ENCODE results near the gene COL5A2.

Gene COL5A2

DNA sequence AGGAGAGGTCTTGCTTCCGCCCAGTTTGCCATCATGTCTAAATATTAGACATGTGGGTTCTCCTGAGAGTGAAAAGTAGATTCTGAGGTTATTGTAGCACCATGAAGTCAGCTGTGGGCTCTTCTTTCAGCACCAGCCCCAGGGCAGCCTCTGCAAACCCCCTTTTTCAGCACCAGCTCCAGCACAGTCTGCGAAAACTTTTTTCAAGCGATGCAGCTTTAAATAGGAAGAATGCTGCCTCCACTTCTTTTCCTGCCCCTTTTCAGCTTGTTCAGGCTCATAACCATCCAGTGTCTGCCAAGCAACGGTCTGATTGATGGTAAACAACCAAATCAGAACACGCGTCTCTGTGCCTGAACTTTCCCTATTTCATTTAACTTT lies at the start of gene COL5A2:
Gene COL5A2, minus strand, starts transcription at position 192 of the 381 bp plus-strand sequence. Its CDS starts 157 bp downstream, at position 35.
- no peak for DNase-seq

DNA sequence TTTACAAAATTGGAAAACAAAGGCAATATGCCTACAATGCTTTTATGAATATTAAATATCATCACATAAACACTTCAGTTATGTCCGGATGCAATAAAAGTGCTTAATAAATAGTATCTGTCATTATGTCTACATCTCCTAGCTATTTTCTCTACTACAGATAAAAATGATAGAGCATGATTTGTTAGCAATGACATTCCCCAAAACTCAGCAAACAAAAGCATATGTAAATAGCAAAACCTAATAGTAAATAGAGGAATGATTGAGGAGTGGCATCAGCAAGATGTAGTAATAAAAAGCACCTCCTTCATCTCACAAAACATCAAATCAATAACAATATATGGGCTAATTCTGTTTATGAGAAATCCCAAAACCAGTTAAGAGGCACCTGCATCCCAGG lies 46.5 kb upstream of the COL5A2 start:
- no peak for DNase-seq

DNA sequence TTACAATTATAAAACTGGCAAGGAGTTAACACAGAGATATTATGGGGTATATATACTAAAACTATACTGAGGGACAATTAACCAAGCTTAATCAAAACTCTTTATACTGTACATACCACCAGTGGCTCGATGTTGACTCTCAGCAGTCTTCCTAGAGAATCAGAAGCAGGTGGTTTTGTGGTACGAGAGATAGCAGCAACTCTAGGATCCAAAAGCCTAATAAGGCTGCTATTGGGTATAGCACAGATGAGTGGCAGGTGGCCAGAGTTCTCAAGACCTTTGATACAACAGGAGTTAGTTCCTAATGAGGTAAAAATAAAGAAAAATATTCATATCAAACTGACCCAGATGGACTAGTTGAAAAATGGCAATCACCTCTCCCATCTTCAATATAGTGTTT lies 45.5 kb upstream of the COL5A2 start:
- DNase-seq: no peak

DNA sequence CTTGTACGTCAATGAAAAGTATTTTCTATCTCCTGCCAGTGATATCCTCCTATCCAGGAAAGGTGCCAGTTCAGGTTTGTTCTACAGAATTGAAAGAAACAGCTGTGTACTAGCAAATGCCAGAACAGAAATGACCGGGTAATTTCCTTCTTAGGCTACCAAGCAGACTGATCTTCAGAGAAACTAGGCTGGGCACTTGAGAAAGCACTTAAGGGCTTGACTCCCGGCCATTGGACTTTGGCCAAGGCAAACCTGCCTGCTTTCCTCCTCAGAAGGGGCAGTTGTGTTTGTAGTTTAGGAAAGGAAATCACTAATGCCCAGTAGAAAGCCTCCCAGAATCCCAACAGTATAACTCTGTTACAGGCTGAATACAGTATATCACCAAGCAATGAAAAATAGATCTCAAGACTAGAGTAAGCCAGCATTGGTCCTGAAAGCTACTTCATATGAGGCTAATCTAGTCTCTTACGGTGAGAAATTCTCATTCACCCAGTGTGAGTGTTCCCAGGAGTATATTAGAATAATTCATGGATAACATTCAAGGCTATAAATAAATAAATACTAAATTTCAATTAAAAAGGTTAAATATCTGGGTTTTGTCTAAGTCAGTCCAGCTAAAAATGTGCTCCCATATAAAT lies 43.0 kb upstream of the COL5A2 start:
- no peak for DNase-seq

DNA sequence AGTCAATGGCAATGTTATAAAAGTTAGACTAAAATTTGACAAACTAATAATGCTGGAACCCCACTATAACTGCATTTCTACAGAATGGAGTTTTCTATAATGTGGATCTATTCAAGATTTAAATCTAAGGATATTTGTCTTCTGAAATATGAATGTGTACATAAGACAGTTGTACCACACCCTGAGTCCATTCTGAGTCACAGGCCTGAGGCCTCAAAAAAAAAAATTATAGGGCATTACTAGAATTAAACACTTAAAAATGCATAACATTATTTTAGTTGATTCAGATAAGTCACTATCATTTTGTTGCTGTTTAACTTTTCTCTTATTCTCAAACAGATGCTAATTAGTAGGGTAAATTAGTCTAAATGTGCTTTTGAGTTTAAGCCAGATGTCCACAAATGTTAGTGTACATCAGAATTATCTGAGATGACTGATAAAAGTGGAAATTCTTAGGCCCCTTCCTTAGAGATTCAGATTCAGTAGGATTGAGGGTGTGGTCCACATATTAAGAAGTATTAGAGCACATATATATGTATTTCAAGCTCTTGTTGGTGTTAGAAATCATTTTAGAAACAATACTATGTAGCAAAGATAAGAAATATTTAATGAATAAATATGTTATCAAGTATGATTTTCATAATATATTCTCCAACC lies 42.4 kb upstream of the COL5A2 start:
- DNase-seq: no peak

DNA sequence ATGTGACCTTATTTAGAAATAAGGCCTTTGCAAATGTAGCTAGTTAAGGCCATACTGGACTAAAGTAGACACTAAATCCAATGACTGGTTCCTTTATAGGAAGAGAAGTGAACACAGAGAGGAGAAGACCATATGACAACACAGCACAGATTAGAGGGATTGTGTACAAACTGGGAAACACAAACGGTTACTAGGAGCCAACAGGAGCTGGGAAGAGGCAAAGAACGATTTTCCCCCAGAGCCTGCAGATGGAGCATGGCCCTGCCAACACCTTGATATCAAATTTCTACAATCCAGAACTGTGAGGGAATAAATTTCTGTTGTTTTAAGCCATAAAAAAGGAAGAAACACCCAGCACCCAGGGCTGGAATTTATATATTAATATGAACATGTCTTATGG lies 38.7 kb upstream of the COL5A2 start:
- no peak for DNase-seq

DNA sequence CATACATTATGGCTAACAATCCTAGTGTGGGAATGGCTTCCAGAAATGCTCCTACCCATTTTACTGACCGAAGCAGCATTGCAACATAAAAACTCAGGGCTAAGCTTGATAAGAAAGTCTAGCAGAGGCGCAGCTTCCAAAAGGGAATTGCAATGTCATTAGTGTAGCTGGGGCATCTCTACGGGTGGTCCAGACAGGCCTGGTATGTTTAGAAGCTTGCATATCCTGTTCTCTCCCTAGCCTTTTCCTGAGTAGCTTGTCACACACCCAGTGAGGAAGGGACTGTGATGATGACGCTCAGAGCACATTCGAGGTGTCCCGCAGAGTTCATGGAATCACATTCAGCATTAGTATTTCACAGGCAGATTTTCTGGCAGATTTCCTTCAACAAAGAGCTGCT lies 38.0 kb upstream of the COL5A2 start:
- DNase-seq: no peak

DNA sequence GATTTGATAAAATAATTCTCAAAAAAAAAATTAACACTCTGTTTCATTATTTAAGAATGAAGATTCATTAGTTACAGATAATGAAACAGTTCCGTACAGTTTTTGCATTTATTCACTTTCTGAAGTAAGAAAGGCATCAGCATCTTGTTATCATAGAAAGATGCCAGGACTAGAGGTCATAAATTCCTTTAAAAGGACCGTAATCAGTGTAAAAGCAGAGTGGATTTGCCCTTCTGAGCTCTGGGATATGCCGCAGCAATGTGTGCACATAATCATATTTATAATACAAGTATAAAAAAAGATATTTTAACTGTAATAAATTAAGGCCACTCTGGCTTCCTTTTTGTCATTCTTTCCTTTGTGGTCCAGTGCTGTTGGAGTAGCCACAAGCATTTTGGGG lies 37.5 kb upstream of the COL5A2 start:
- no peak for DNase-seq

DNA sequence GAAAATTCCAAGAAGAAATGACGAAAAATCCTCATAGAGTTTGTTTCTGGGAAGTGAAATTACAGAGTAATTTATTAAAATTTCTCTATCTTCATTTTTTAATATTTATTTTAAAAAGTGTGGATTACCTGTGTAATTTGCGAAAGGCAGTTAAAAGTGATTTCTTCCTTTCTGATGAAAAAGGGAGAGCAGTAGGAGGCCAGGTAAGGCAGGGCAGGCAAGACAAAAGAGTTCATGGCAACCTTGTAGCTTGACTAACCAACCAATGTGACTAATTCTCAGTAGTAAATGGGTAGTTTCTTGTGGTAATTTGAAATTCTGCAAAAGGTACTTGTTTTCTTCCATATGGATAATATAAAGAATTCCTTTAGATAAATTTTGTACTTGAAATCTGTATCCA lies 34.9 kb upstream of the COL5A2 start:
- no peak for DNase-seq

DNA sequence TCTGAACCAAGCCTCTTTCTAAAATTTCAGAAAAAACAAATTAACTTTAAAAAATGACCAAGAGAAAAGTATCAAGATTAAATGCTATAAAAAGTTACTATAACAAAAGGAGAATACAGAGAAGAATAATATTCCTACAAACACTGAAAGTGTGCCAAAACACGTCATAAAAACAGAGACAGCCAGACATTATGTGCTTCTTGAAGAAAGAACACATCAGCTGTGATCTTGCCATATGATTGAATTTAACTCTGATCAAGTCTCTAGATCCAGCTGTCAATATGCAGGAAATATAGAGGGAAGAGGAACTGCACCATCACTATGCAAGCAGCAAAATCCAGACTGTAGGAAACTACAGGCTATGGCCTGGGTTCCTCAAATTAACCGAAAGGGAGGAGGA lies 33.7 kb upstream of the COL5A2 start:
- no peak for DNase-seq

DNA sequence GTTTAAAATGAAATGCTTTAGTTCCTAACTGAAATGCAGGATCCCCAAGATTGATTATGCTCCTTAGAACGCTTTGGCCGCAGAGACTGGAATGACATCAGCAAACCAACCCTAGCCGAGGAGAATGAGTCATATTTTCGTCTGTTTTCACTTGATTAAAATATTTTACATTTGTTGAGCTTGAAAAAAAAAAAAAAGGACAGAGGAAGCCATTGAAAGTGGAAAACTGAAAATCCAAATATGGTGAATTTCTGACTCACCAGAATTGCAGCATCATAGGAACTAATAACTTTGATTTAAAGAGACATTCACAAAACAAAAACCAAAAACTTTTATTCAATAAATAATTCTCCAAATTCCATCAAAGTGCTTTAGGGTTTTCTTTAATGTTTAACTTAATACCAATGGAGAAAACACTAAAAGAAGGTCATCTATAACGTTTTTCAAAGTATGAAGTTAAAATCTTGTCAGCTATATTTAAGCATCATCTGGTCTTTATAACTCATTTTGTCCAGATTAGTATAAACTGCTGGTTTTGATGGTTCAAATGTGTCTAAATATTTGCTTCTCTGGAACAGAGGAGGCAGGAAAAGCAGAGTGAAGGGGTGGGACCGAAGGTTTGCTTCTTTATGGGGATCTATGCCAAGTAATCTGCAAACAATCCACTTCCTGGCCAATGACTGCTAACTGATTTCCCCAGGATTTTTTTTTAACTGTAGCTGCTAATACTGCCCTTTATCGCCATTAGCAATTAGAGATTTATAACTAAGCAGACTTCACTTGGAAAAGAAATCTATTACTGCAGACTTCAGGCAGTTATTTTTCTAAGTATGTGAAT lies 30.9 kb upstream of the COL5A2 start:
- DNase-seq: no peak

DNA sequence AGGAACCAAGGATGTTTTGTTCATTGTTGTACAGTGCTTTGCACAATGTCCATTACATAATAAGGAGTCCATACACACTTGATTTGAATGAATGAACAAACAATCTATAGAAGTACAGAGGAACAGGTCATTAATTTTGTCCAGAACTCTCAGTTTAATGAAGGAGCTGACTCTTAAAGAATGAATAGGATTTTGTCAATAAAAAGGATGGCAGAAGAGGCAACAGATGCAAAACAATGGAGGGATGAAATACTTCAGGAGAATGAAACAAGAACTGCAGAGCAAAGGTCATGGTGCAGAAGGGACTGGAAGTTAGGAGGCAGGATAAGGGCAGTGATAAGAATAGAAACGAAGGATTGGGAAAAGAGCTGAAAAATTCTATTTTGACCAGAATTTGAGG lies 28.7 kb upstream of the COL5A2 start:
- no peak for DNase-seq

DNA sequence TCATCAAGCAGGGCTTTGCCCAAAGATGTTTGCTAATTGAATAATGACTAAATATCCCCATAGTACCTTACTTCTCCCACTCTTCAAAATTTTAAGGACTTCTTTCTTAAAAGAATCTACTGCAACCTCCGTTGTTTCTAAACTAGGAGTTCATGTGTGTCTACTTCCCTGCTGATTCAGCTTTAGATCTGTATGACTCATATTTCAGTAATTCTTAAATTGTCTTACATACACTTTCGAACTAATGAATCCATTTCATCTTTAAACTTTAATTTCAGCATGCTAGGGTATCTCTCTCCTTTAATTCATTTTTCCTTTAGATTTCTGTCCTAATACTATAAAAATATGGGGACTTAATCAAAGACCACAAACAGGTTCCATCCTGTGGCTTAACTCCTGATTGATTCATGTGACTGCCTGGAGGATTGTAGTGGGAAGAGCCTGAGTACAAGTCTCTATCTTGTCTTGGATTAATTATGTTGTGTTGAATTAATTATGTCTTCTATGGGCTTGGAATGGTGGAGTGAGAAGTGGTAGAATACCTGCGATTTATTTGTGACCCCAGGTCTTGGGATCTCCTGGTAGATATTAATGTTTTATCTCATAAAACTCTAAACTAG lies 24.9 kb upstream of the COL5A2 start:
- no peak for DNase-seq

DNA sequence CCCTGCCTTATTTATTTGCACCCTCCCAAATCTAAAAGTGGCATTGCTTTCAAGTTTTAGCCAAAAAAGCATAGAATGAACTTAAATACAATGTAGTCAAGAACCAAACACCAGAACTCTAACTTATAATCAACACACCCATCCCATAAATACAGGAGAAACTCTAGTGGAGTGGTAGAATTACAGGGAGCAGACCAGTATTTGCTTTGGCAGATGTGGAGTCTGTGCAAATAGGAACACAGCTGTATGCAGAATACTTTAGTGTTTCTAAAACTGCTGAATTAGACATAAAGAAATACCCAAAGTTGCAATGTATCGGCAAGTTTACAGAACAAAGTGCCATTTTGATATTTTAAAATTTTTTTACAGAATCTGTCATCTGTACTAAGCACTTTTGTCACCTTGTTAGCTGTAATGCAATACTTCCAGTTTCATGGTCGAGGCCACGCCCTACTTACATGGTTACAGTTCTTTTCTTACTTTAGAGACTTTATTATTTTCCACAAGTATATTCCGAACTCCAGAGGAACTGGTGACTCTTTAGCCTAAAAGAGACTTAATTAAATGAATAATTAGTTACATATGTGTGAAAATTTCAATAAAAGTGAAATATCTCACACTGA lies 23.7 kb upstream of the COL5A2 start:
- no peak for DNase-seq

DNA sequence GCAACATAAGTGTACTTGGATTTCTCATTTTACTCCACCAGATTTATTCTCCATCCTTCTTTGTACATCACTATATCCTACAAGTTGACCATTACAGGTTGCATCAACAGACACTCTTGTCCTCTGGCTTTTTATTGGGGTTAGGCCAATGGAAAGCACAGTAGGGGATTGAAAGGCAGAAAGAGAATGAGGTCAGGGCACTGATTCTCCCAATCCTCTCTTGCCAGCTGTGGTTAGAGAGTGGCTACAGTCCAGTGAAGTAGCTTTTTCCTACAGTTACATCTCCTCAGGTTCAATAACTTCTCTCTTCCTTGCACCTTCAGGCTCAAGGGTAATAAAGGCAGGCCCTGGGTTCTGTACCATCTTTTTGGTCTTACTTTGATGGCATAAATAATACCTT lies 20.2 kb upstream of the COL5A2 start:
- no peak for DNase-seq

DNA sequence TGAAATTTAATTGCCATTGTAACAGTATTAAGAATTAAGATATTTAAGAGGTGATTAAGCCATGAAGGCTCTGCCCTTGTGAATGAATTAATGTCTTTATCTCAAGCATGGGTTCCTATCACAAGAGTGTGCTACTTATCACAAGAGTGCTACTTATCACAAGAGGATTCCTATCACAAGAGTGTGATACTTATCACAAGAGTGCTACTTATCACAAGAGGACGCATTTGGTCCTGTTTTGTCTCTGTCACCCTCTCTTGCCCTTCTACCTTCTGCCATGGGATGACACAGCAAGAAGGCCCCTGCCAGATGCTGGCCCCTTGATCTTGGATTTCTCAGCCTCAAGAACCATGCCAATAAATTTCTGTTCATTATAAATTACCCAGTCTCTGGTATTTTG lies 13.2 kb upstream of the COL5A2 start:
- DNase-seq: no peak

DNA sequence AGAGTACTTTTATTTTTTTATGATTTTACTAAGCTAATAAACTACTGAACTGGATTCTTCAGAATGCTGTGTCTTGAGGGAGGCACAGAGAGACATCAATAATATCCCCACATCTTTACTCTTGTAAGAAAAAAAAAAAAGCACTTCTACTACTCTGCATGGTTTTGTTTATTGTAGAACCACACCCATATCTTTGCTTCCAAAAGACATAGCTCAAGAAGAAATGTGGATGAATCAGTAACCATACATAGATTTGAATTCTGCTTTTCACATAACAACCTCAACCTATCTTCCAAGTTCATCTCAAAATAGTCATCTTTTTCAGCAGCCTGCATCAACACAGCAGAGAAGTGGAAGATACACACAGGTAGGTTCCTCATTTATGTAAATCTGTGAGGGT lies 12.2 kb upstream of the COL5A2 start:
- no peak for DNase-seq

DNA sequence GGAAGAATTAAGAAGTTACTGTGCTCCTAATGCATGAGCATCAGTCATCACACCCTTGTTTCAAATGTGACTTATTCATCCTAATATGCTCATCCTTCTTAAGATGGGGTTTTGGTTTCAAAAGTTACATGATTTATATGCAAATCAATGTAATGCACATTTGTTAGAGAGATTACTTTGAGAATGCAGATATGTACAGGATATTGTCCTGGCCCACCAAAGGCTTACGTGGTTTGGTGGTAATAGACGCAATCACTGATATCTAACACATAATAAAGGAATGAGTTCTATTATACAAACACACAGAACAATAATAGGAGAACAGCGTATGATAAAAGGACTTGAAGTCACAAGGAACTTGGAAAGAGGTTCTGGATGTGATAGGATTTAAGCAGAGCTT lies 11.1 kb upstream of the COL5A2 start:
- no peak for DNase-seq

DNA sequence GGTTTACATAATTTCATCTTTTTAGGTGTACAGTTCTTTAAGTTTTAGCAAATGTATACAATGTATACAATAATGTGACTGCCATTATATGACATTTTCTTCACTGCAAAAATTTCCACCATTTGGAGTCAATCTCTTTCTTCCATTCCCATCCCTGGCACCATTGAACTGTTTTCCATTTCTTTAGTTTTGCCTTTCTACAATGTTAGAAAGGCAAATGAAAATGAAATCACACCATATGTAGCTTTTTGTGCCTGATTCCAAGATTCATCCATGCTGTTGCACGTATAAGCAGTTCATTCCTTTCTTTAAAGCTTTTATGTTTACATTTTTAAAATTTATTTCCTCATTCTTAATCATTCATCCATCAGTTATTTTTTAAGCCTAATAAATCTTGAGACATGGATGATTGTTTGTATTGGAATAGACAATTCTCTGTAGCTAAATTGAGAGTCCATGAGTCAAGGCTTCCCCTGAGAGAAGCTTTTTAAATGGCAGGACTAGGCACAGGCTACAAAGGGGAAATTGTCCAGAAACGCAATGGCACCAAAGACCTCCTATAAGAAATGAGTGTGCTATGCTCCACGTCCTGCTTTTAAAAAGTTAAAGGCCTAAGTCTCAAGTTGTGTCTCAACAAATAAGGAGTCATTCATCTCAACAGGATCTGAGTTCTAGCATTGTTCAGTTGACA lies 8.7 kb upstream of the COL5A2 start:
- no peak for DNase-seq

DNA sequence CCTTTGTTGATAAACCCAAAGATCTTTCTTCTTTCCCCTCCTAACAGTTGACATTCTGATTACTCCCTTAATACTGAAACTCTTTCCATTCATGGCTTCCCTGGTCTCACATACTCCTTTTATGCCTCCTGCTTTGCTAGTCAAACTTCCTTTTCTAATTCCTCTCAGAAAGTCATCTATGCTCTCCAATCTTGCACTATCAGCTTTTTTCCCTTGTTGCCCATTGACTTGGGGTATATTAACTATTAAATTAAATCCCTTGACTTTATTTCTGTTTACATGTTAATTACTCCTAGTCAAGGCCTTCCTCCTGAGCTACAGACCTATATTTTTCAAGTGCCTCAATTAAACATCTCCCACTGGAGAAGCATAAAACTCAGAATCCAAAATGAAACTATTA lies 3.6 kb upstream of the COL5A2 start:
- DNase-seq: no peak

DNA sequence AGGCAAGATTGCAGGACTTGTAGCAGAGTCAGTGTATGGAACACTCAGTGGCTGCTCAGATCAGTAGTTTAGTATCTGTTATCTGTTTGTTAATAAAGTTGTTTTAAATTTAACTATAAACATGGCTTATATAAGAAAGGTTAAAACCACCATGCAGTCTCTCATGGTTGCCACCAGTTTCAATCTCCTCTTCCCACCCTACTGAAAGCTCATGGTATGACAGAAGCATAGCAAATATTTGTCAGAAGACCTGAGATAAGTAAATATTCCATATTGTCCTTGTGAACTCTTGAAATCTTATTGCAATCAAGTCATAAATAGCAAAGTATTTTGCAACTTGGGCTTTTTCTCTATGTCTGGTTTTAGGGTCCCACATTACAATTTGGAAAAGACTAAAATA lies 2.1 kb upstream of the COL5A2 start:
- no peak for DNase-seq

DNA sequence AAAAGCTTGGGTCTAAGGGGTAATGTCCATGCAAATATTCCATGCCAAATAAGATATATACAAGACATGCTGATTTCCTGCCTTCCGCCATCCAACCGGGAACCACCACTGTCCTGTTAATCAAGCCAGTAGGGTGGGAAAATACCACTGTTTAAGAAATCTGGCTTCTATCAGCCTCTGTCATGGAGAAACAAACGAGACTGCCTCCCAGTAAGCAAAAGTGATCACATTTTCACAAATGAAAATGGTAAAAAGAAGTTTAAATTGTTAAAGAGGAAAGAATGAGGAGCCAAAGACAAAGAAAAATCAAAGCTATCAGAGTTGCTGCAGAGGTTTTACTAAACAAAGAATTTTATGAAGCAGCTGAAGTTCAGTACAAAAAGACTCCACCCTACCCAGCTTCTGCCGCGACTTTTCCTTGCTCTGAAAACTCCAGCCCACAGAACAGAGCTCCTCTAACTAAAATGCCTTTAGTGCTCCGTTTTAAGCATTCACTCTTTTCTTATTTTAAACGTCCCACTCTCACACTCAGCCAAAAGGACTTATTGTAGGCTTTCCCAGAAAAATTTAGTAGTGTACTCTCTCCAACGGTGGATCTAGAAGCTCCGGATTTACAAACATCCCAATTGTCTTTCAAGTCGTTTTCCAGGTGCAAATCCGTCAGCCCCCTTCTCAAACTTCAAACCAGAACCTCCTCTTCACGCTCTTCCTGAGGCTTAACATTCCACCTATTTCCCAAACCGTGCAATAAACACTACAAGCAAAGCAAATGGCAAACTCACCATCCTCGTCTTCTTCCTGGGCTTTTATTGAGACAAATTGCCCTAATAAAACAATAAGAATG lies 613 bp downstream of the COL5A2 start:
- no peak for DNase-seq

Data from NCI-H1417 treated with DMSO at 0.1 percent for 48 hours (cell line).